ENCODE measurements around the gene NTPCR.

The NTPCR gene

GRCh38 chr1:232942413-232943294 is 7.8 kb upstream of the NTPCR start:
- peak; percentile 71 for TF ChIP-seq ZNF366 (tag by site-specific recombination; conservative IDR thresholded peaks at IDR 0.05)
- TF ChIP-seq GFI1B (tag by site-specific recombination; IDR thresholded peaks at IDR 0.05) = no peak
- TF ChIP-seq ZNF544 (tag by site-specific recombination; IDR thresholded peaks at IDR 0.05) = no peak
- TF ChIP-seq ZNF510 (tag by site-specific recombination; IDR thresholded peaks at IDR 0.05; ENCODE audit: insufficient replicate concordance) = no peak
- ChIA-PET CTCF (interaction anchor here (0.5 to 0.8 kb wide), 3 partner anchors 42 to 308 kb away, joined by 3 read pairs; no protein-coding TSS in a partner anchor), POLR2A (no interaction called here)
- Histone ChIP-seq H3K27ac (ENCODE audit: extremely low read depth, low read depth, low read length) (no peak overlapping the region), H3K4me3 (ENCODE audit: low read depth, low read length) (no peak overlapping the region), H3K9me3 (ENCODE audit: control insufficient read depth, insufficient read depth, low read depth, low read length) (no peaks in the 10 kb centered on the region), H3K4me1 (ENCODE audit: control insufficient read depth, insufficient read depth, low read length) (no peaks in the 10 kb centered on the region), H3K36me3 (ENCODE audit: control insufficient read depth in 2 of 2, insufficient read depth in 1 of 2, low read length in 2 of 2) (no peaks in the 10 kb centered on the region)

GRCh38 chr1:232943679-232944252 is 6.6 kb upstream of the NTPCR start:
- POLR2A ChIA-PET = no interaction called here
- H3K4me1 ChIP-seq (ENCODE audit: control insufficient read depth, insufficient read depth, low read length) = no peaks in the 10 kb centered on the region

GRCh38 chr1:232944347-232944746 is 6.1 kb upstream of the NTPCR start:
- no peaks in the 10 kb centered on the region for H3K9me3 ChIP-seq (ENCODE audit: control insufficient read depth, insufficient read depth, low read depth, low read length)
- H3K4me3 ChIP-seq (ENCODE audit: low read depth, low read length) = no peak overlapping the region
- ChIA-PET POLR2A (no interaction called here), CTCF (interaction anchor here (1.8 kb wide), 1 partner anchor 64 kb away, joined by 5 read pairs; no protein-coding TSS in a partner anchor)
- no peaks in the 10 kb centered on the region for H3K36me3 ChIP-seq (ENCODE audit: control insufficient read depth in 2 of 2, insufficient read depth in 1 of 2, low read length in 2 of 2)
- no peaks in the 10 kb centered on the region for H3K4me1 ChIP-seq (ENCODE audit: control insufficient read depth, insufficient read depth, low read length)
- H3K27ac ChIP-seq (ENCODE audit: extremely low read depth, low read depth, low read length) = no peak overlapping the region
- no peak for TF ChIP-seq ZBTB44 (tag by site-specific recombination; IDR thresholded peaks at IDR 0.05)
- no peak for TF ChIP-seq TCF7L2 (IDR thresholded peaks at IDR 0.05; ENCODE audit: borderline replicate concordance, low read depth, low read length)
- no peak for TF ChIP-seq ATF2 (tag by site-specific recombination; IDR thresholded peaks at IDR 0.05; ENCODE audit: low read depth)
- no peak for TF ChIP-seq ZSCAN30 (tag by site-specific recombination; IDR thresholded peaks at IDR 0.05)
- no peak for TF ChIP-seq SALL2 (tag by site-specific recombination; IDR thresholded peaks at IDR 0.05; ENCODE audit: borderline replicate concordance)
- TF ChIP-seq ZNF211 (tag by site-specific recombination; IDR thresholded peaks at IDR 0.05; ENCODE audit: low read depth) = no peak
- TF ChIP-seq ZNF555 (tag by site-specific recombination; conservative IDR thresholded peaks at IDR 0.05) = no peak
- no peak for TF ChIP-seq KLF8 (tag by site-specific recombination; IDR thresholded peaks at IDR 0.05)
- TF ChIP-seq REST (tag by site-specific recombination; IDR thresholded peaks at IDR 0.05) = no peak
- no peak for TF ChIP-seq YY2 (tag by site-specific recombination; IDR thresholded peaks at IDR 0.05)
- TF ChIP-seq ZNF416 (tag by site-specific recombination; IDR thresholded peaks at IDR 0.05) = no peak
- no peak for TF ChIP-seq ZNF214 (tag by site-specific recombination; IDR thresholded peaks at IDR 0.05; ENCODE audit: borderline replicate concordance)
- TF ChIP-seq, protein P1, sequence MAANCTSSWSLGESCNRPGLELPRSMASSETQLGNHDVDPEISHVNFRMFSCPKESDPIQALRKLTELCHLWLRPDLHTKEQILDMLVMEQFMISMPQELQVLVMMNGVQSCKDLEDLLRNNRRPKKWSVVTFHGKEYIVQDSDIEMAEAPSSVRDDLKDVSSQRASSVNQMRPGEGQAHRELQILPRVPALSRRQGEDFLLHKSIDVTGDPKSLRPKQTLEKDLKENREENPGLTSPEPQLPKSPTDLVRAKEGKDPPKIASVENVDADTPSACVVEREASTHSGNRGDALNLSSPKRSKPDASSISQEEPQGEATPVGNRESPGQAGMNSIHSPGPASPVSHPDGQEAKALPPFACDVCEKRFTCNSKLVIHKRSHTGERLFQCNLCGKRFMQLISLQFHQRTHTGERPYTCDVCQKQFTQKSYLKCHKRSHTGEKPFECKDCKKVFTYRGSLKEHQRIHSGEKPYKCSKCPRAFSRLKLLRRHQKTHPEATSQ (tag by site-specific recombination; IDR thresholded peaks at IDR 0.05) = no peak
- no peak for TF ChIP-seq ZNF658 (tag by site-specific recombination; IDR thresholded peaks at IDR 0.05)

More at GRCh38 chr1:232943679-232944252, 6.6 kb upstream of the NTPCR start:
- Histone ChIP-seq H3K4me3 (ENCODE audit: low read depth, low read length) (no peak overlapping the region), H3K36me3 (ENCODE audit: control insufficient read depth in 2 of 2, insufficient read depth in 1 of 2, low read length in 2 of 2) (no peaks in the 10 kb centered on the region), H3K9me3 (ENCODE audit: control insufficient read depth, insufficient read depth, low read depth, low read length) (no peaks in the 10 kb centered on the region), H3K27ac (ENCODE audit: extremely low read depth, low read depth, low read length) (no peak overlapping the region)
- no peak for TF ChIP-seq HOXA7 (CRISPR knock-in tag; IDR thresholded peaks at IDR 0.05; ENCODE audit: borderline replicate concordance)
- peak; percentile 52 for TF ChIP-seq ZFHX2 (tag by site-specific recombination; conservative IDR thresholded peaks at IDR 0.05)
- no peak for TF ChIP-seq FEZF1 (tag by site-specific recombination; IDR thresholded peaks at IDR 0.05)
- TF ChIP-seq ZNF16 (tag by site-specific recombination; IDR thresholded peaks at IDR 0.05; ENCODE audit: low read depth) = no peak
- TF ChIP-seq EGR2 (tag by site-specific recombination; IDR thresholded peaks at IDR 0.05; ENCODE audit: low read depth) = peak; percentile 57; the same call in 1 of the 2 replicates
- TF ChIP-seq ZFP3 (tag by site-specific recombination; IDR thresholded peaks at IDR 0.05; ENCODE audit: low read depth) = no peak
- CTCF ChIA-PET = interaction anchor here (0.6 to 1.8 kb wide), 3 partner anchors 13 to 204 kb away, joined by 3 to 5 read pairs (median 3); no protein-coding TSS in a partner anchor

Data from HEK293 (cell line).